Stimulated activated CD4-positive, alpha-beta T cell treated with anti-CD3 and anti-CD28 coated beads, Interleukin-15, amount 100 ng/mL, for 24 hours (primary cell): ENCODE data around the gene TBC1D9.
A peak's percentile ranks its signal among the peaks of the same experiment; 100 is the strongest.
"Not testable (repeated sequence)": the region's sequence is repeated elsewhere in the genome, so short reads cannot be mapped to it uniquely, and the experiment has no call there.

ENCODE experiments used
- DNase-seq: peaks from one replicate; pipeline ENCODE4 v3.0.0-alpha.2; 2020

The TBC1D9 gene

GRCh38 chr4:140756319-140757231 is at the start of gene TBC1D9:
Gene TBC1D9, minus strand, starts transcription at chr4:140756385. Its CDS starts 340 bp downstream, at chr4:140756045.
- peak; percentile 17 for DNase-seq

DNA sequence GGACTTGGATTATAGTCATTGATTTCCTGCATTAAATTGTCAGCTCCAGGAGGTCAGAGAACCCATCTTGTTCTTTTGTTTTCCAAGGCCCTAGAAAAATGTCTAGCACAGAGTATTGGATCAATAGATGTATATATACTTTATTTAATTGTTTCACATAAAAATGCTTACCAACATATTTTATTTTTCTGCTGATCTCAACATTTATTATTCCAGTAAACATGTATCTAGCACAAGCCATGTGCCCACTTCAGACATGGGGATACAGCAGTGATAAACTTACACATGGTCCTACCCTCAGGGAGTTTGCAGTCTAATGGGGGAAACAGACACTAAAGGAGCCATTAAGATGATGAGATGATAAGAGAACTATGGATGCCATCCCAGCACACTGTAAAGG is 49.1 kb upstream of the TBC1D9 start:
- DNase-seq, result no peak

DNA sequence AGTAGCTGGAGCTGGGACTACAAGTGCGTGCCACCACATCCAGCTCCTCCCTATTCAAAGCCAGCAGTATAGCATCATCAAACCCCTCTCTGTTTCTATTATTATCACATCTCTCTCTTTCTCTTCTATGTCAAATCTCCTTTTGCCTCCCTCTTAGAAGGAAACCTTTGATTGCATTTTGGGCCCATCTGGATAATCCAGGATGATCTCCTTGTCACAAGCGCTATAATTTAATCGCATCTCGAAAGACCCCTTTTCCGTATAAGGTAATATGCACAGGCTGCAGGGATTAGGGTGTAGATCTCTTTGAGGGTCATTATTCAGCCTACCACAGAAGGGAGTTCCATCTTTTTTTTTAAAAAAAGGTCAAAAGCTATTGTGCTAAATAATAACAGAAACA is 46.4 kb upstream of the TBC1D9 start:
- no peak for DNase-seq

GRCh38 chr4:140800666-140801065 is 44.5 kb upstream of the TBC1D9 start:
- no peak for DNase-seq

- DNase-seq, result no peak
Observed at GRCh38 chr4:140799686-140800225, 43.6 kb upstream of the TBC1D9 start.

DNA sequence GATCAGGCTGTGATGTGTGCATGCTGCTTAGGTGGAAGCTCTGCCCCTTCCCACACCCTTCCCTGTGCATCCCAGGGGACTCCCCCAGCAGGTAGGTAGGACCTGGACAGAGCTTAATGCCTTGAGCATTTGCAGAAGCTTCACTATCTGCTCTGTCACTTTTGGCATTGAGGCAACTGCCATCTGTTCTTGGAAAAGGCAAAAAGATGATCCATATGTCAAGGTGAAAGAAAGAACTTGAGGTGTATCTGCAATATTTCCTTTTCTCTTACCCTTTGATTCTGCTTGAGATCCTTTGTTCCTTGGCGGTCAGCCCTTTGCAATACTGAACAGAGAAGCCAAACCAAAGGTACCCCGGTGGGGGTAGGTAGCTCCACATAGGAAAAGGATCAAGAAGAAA is 37.1 kb upstream of the TBC1D9 start:
- no peak for DNase-seq

- DNase-seq, result no peak
Observed at GRCh38 chr4:140790765-140791164, 34.6 kb upstream of the TBC1D9 start.

- DNase-seq, result no peak
Observed at GRCh38 chr4:140790171-140790570, 34.0 kb upstream of the TBC1D9 start.

DNA sequence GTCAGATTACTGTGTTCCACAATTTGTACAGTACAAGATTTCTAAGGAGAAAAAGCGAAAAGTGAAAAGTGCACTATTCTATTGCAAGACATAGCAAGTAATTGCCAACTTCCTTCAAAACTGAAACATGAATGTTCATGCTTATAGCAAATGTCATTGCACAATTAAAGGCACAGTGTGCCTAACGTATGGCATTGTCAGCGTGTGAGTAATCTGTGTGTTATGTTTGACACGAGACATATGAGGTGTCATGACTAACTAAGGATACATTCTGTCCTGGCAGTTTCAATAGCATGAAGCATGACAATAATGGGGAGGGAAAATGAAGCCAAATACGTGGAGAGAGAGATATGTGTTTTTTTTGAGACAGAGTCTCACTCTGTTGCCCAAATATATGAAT is 33.6 kb upstream of the TBC1D9 start:
- DNase-seq, result no peak

DNA sequence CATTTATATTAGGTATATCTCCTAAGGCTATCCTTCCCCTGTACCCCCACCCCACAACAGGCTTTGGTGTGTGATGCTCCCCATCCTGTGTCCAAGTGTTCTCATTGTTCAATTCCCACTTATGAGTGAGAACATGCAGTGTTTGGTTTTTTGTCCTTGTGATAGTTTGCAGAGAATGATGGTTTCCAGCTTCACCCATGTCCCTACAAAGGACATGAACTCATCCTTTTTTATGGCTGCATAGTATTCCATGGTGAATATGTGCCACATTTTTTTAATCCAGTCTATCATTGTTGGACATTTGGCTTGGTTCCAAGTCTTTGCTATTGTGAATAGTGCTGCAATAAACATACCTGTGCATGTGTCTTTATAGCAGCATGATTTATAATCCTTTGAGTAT is 26.6 kb upstream of the TBC1D9 start:
- not testable (repeated sequence) for DNase-seq

DNA sequence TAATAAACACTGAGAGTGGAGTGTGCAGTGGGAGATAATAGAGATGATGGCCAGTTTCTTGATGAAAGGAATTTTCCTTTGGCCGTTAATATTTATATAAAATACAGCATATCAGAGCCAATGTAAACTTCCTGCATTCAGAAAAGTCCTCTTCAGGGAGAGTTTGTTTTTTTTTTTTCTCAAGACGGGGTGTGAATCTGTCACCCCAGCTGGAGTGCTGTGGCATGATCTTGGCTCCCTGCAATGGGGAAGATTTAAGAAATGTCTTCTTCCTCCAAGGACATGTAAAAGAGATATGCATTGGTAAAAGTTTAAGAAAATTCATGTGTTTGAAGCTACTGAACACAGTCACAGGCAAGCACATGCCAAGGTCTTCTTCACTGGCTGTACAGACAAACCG is 25.4 kb upstream of the TBC1D9 start:
- DNase-seq, result no peak

DNA sequence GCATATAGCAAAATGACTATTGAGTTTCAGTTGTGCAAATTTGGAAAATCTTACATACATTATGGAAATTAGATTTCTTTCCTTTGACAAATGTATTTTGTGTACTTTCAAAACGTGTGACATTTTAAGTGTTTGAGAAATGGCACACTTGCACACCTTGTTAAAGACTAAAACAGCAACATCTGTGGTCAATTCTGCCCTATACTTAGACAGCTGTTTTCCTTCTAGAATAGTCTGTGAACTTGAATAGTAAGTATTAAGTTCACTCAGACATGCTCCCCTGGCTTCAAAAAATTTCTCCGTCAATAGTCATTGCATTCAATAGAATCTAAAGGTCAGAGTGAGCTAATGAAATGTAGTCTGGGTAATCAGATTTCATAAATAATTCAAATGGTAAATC is 21.7 kb upstream of the TBC1D9 start:
- no peak for DNase-seq

- DNase-seq, result no peak
Observed at GRCh38 chr4:140777386-140777785, 21.2 kb upstream of the TBC1D9 start.

- DNase-seq, result no peak
Observed at GRCh38 chr4:140776556-140776955, 20.4 kb upstream of the TBC1D9 start.

GRCh38 chr4:140774956-140775355 is 18.8 kb upstream of the TBC1D9 start:
- no peak for DNase-seq

DNA sequence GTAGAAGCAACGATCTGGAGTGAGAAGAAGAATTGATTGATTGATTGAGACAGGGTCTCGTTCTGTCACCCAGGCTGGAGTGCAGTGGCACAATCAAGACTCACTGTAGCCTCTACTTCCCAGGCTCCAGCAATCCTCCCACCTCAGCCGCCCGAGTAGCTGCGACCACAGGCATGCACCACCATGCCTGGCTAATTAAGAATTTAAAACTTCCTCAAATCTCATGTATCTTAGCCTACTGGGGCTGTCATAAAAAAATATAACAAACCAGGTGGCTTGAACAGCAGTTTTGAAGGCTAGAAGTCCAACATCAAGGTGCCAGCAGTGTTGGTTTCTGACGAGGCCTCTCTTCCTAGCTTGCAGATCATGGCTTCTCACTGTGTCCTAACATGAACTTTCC is 18.3 kb upstream of the TBC1D9 start:
- no peak for DNase-seq

DNA sequence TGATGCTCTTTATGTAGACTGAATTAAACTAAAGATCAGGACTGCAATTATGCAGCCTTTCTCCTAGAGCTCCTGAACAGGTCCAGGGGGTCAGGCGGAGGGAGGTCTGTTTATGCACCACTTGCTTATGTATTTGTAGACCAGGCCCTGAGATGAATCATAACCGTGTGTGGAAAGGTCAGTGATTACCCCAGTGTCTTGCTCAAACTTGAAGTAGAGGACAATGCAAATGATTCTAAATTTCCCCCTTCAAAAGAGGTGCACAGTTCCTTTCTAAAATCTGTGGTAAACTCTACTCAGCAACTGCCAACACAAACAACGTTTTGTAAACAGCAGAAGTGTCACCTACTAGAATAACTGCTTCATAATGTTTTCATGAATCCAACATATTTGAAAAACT is 13.0 kb upstream of the TBC1D9 start:
- no peak for DNase-seq

GRCh38 chr4:140764785-140765392 is 8.7 kb upstream of the TBC1D9 start:
- DNase-seq, result no peak

DNA sequence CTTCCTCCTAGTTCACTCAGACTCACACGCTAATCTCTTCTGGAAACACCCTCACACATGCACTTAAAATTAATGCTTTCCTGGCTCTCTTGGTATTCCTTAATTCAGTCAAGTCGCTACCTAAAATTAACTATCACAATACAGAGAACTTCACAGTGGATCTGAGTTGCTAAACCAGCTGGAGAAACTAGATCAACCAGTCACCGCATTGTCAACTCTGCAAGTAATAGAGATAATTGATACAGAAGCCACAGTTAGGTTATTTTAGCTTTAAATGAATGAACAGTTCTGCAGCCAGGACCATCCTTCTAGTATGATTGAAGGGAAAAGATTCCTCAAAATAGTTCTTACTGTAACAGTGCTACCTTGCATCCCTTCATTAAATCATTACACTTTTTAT is 6.0 kb upstream of the TBC1D9 start:
- no peak for DNase-seq

- DNase-seq, result no peak
Observed at GRCh38 chr4:140757232-140757630, 1.0 kb upstream of the TBC1D9 start.

DNA sequence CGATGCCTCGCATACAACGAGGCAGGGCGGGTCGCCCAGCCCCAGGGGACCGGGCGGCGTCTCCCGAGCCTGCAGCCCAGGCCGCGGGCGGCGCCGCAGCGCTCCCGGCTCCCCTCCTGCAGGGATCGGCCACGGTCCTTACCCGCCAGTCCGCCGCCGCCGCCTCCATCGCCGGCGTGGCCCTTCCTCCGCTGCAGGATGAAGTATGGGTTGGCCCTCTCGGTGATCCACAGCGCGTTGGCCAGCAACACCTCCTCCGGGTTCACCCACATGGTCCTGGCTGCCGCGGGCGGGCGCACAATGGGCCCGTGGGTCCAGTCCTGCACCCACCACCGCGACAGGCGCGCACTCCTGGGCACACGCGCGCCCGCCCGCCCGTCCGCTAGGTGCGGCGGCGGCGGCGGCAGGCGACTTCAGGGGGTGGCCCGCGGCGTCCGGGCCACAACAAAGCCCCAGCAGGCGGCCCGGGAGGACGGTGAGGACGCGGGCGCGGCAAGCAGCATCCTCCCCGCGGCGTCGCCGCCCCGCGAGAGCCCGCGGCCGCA is 339 bp downstream of the TBC1D9 start:
- peak; percentile 36 for DNase-seq

- DNase-seq, result no peak
Observed at GRCh38 chr4:140754918-140755773, 1.0 kb downstream of the TBC1D9 start.

- DNase-seq, result no peak
Observed at GRCh38 chr4:140753329-140753728, 2.9 kb downstream of the TBC1D9 start.
